CD4-positive, alpha-beta T cell treated with Interleukin-1 beta for 1 hour (primary cell): Measurements from ENCODE around the gene DDX49.
"Not testable (repeated sequence)": the region's sequence is repeated elsewhere in the genome, so short reads cannot be mapped to it uniquely, and the experiment has no call there.

ENCODE experiments used
- DNase-seq, 2 donors: peaks; one replicate each; pipeline ENCODE4 v3.0.0-alpha.2; 2020 to 2022

DDX49 gene

GRCh38 chr19:18895824-18896341, 23.6 kb upstream of the DDX49 start, which contains the start of gene CERS1:
Gene CERS1 (minus strand): TSS chr19:18896158. CDS start chr19:18896072, 86 bp downstream.
- no peak for DNase-seq

- DNase-seq: no peak
Observed at GRCh38 chr19:18896421-18896841, 23.1 kb upstream of the DDX49 start.

- DNase-seq: no peak
Observed at GRCh38 chr19:18897094-18898029, 22.2 kb upstream of the DDX49 start.

GRCh38 chr19:18898081-18898606, 21.4 kb upstream of the DDX49 start:
- no peak for DNase-seq

GRCh38 chr19:18898607-18899408, 20.7 kb upstream of the DDX49 start:
- DNase-seq: no peak

GRCh38 chr19:18899624-18900560, 19.6 kb upstream of the DDX49 start:
- DNase-seq: no peak

- no peak for DNase-seq
Observed at GRCh38 chr19:18900700-18901481, 18.6 kb upstream of the DDX49 start.

GRCh38 chr19:18901491-18901890, 18.0 kb upstream of the DDX49 start:
- DNase-seq: no peak

- DNase-seq: not testable (repeated sequence)
Observed at GRCh38 chr19:18902519-18902918, 17.0 kb upstream of the DDX49 start.

GRCh38 chr19:18903156-18904037, 16.1 kb upstream of the DDX49 start:
- no peak for DNase-seq

- DNase-seq: no peak
Observed at GRCh38 chr19:18904334-18905057, 15.0 kb upstream of the DDX49 start.

- DNase-seq: no peak
Observed at GRCh38 chr19:18905058-18905456, 14.5 kb upstream of the DDX49 start.

- no peak for DNase-seq
Observed at GRCh38 chr19:18905513-18906236, 13.8 kb upstream of the DDX49 start.

- DNase-seq: no peak
Observed at GRCh38 chr19:18906605-18907519, 12.7 kb upstream of the DDX49 start.

- no peak for DNase-seq
Observed at GRCh38 chr19:18908917-18909619, 10.4 kb upstream of the DDX49 start.

GRCh38 chr19:18910010-18910409, 9.5 kb upstream of the DDX49 start:
- DNase-seq: no peak
